ENCODE measurements around the gene PTCH1.

The PTCH1 gene

DNA sequence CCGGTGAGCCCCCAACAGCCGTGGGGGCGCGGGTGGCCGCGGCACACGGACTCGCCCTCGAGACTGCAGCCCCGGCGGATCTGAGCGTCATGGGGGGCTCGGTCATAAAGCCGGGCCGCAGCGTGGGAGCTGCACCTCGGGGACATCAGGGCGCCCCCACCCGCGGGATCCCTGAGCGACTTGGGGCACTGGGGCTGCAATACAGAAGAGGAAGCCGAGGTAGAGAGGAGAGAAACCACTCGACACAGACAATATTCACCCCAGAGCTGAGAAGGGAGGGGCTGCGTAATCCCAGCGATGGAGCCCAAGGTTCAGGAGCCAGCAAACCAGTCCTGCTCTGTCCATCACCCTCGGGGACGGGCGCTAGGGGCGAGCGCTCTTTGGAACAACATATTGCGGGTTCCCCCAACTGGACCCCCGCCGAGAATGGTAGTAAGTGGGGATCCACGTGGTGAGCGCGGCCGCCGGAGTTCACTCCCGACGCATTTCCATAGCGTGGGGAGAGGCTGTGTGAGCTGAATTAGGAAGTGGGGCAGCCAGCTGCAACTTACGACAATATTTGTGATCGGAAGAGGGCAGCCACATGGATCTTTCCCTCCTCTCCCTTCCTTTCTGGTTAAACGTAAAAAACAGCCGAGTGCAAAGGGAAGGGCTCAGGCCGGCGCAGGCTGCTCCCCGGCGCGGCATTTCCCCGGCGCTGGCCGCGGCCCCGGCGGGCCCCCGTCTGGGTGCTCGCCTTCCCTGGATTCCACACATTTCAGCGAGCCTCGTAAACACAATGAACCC, 9.9 kb downstream of the PTCH1 start:
- peak overlapping the region; percentile 27 for H2AK5ac ChIP-seq (ENCODE audit: low read length)
- peak overlapping the region; percentile 66 for H4K12ac ChIP-seq (ENCODE audit: low read depth, low read length)
- H3K4me3 ChIP-seq (ENCODE audit: low read depth, low read length): peak overlapping the region; percentile 95
- peak overlapping the region; percentile 86 for H2BK5ac ChIP-seq (ENCODE audit: low read depth, low read length, poor library complexity)
- peak overlapping the region; percentile 91 for H3K27ac ChIP-seq (ENCODE audit: low read depth, low read length)
- peak overlapping the region; percentile 48 for H3K23ac ChIP-seq (ENCODE audit: low read length)
- peak overlapping the region; percentile 74 for H3K4me2 ChIP-seq (ENCODE audit: low read length)
- H3K9me3 ChIP-seq (ENCODE audit: insufficient read depth, low read depth, low read length): no peaks in the 10 kb centered on the region
- DNase-seq: peak; percentile 48 to 71
- peak overlapping the region; percentile 74 for H3K18ac ChIP-seq (ENCODE audit: low read length)
- H3K36me3 ChIP-seq (ENCODE audit: control insufficient read depth in 1 of 2, insufficient read depth in 2 of 2, low read length in 2 of 2): peaks cover 3 to 4% of the 10 kb centered on the region in 2 experiments
- peak overlapping the region; percentile 76 for H3K14ac ChIP-seq (ENCODE audit: low read length)
- peak overlapping the region; percentile 47 for H4K8ac ChIP-seq (ENCODE audit: low read depth, low read length)
- H2BK120ac ChIP-seq (ENCODE audit: insufficient read depth, low read length, poor library complexity): peak overlapping the region; percentile 71
- peak overlapping the region; percentile 89 for H4K91ac ChIP-seq (ENCODE audit: low read depth, low read length)
- H3K9ac ChIP-seq (ENCODE audit: low read length): peak overlapping the region; percentile 96
- H3K27me3 ChIP-seq (ENCODE audit: insufficient read depth, low read length): no peaks in the 10 kb centered on the region
- H3K4ac ChIP-seq (ENCODE audit: low read depth, low read length): peak overlapping the region; percentile 81
- H2AFZ ChIP-seq (ENCODE audit: insufficient read depth, low read length, poor library complexity): peak overlapping the region; percentile 46
- peaks cover 3 to 5% of the 10 kb centered on the region in 2 experiments for H3K4me1 ChIP-seq (ENCODE audit: control insufficient read depth in 1 of 2, insufficient read depth in 2 of 2, low read length in 2 of 2)
- WGBS (ENCODE audit: extremely low coverage, insufficient coverage, insufficient read length): no CpG with 5 or more reads among the region's 60 CpGs
- H3K79me2 ChIP-seq (ENCODE audit: control insufficient read depth, insufficient read depth, low read length, poor library complexity): peaks cover 26% of the 10 kb centered on the region
- H3K79me1 ChIP-seq (ENCODE audit: low read length): peaks cover 37% of the 10 kb centered on the region
- peak overlapping the region; percentile 59 for H2BK12ac ChIP-seq (ENCODE audit: low read length)

- H3K36me3 ChIP-seq (ENCODE audit: control insufficient read depth in 1 of 2, insufficient read depth in 2 of 2, low read length in 2 of 2): peaks cover 4 to 5% of the 10 kb centered on the region in 2 experiments
- peaks cover 26% of the 10 kb centered on the region for H3K79me2 ChIP-seq (ENCODE audit: control insufficient read depth, insufficient read depth, low read length, poor library complexity)
- peak overlapping the region; percentile 71 for H2BK120ac ChIP-seq (ENCODE audit: insufficient read depth, low read length, poor library complexity)
- peak overlapping the region; percentile 46 for H2AFZ ChIP-seq (ENCODE audit: insufficient read depth, low read length, poor library complexity)
- peak overlapping the region; percentile 76 for H3K14ac ChIP-seq (ENCODE audit: low read length)
- H3K9me3 ChIP-seq (ENCODE audit: insufficient read depth, low read depth, low read length): no peaks in the 10 kb centered on the region
- peak overlapping the region; percentile 95 for H3K4me3 ChIP-seq (ENCODE audit: low read depth, low read length)
- peak overlapping the region; percentile 59 for H2BK12ac ChIP-seq (ENCODE audit: low read length)
- peak overlapping the region; percentile 47 for H4K8ac ChIP-seq (ENCODE audit: low read depth, low read length)
- H4K12ac ChIP-seq (ENCODE audit: low read depth, low read length): peak overlapping the region; percentile 74
- peak overlapping the region; percentile 81 for H3K4ac ChIP-seq (ENCODE audit: low read depth, low read length)
- H3K9ac ChIP-seq (ENCODE audit: low read length): peak overlapping the region; percentile 96
- H3K23ac ChIP-seq (ENCODE audit: low read length): no peak overlapping the region
- no peak overlapping the region for H2AK5ac ChIP-seq (ENCODE audit: low read length)
- peak in 1 of 2 donors; percentile 46 for DNase-seq
- no CpG with 5 or more reads among the region's 23 CpGs for WGBS (ENCODE audit: extremely low coverage, insufficient coverage, insufficient read length)
- H4K91ac ChIP-seq (ENCODE audit: low read depth, low read length): peak overlapping the region; percentile 89
- H3K4me1 ChIP-seq (ENCODE audit: control insufficient read depth in 1 of 2, insufficient read depth in 2 of 2, low read length in 2 of 2): peaks cover 4 to 6% of the 10 kb centered on the region in 2 experiments
- peak overlapping the region; percentile 74 for H3K18ac ChIP-seq (ENCODE audit: low read length)
- peak overlapping the region; percentile 86 for H2BK5ac ChIP-seq (ENCODE audit: low read depth, low read length, poor library complexity)
- H3K27me3 ChIP-seq (ENCODE audit: insufficient read depth, low read length): no peaks in the 10 kb centered on the region
- peaks cover 36% of the 10 kb centered on the region for H3K79me1 ChIP-seq (ENCODE audit: low read length)
- peak overlapping the region; percentile 91 for H3K27ac ChIP-seq (ENCODE audit: low read depth, low read length)
- H3K4me2 ChIP-seq (ENCODE audit: low read length): peak overlapping the region; percentile 74
These were observed 10.4 kb downstream of the PTCH1 start for GRCh38 chr9:95506428-95506677.

GRCh38 chr9:95505717-95506427, 10.9 kb downstream of the PTCH1 start:
- no CpG with 5 or more reads among the region's 81 CpGs for WGBS (ENCODE audit: extremely low coverage, insufficient coverage, insufficient read length)
- peak overlapping the region; percentile 71 for H2BK120ac ChIP-seq (ENCODE audit: insufficient read depth, low read length, poor library complexity)
- no peak overlapping the region for H2AK5ac ChIP-seq (ENCODE audit: low read length)
- no peaks in the 10 kb centered on the region for H3K27me3 ChIP-seq (ENCODE audit: insufficient read depth, low read length)
- peak overlapping the region; percentile 86 for H2BK5ac ChIP-seq (ENCODE audit: low read depth, low read length, poor library complexity)
- peak overlapping the region; percentile 96 for H3K9ac ChIP-seq (ENCODE audit: low read length)
- peak overlapping the region; percentile 76 for H3K14ac ChIP-seq (ENCODE audit: low read length)
- H4K12ac ChIP-seq (ENCODE audit: low read depth, low read length): peak overlapping the region; percentile 74
- peak overlapping the region; percentile 89 for H4K91ac ChIP-seq (ENCODE audit: low read depth, low read length)
- peak overlapping the region; percentile 74 for H3K4me2 ChIP-seq (ENCODE audit: low read length)
- H2BK12ac ChIP-seq (ENCODE audit: low read length): peak overlapping the region; percentile 43
- H3K4ac ChIP-seq (ENCODE audit: low read depth, low read length): peak overlapping the region; percentile 81
- H3K18ac ChIP-seq (ENCODE audit: low read length): peak overlapping the region; percentile 74
- peak overlapping the region; percentile 91 for H3K27ac ChIP-seq (ENCODE audit: low read depth, low read length)
- H3K9me3 ChIP-seq (ENCODE audit: insufficient read depth, low read depth, low read length): no peaks in the 10 kb centered on the region
- H3K4me3 ChIP-seq (ENCODE audit: low read depth, low read length): peak overlapping the region; percentile 95
- no peak overlapping the region for H3K23ac ChIP-seq (ENCODE audit: low read length)
- DNase-seq: peak in 1 of 2 donors; percentile 33
- peaks cover 4 to 6% of the 10 kb centered on the region in 2 experiments for H3K4me1 ChIP-seq (ENCODE audit: control insufficient read depth in 1 of 2, insufficient read depth in 2 of 2, low read length in 2 of 2)
- peak overlapping the region; percentile 46 for H2AFZ ChIP-seq (ENCODE audit: insufficient read depth, low read length, poor library complexity)
- H3K36me3 ChIP-seq (ENCODE audit: control insufficient read depth in 1 of 2, insufficient read depth in 2 of 2, low read length in 2 of 2): peaks cover 4 to 5% of the 10 kb centered on the region in 2 experiments
- peaks cover 33% of the 10 kb centered on the region for H3K79me1 ChIP-seq (ENCODE audit: low read length)
- peak overlapping the region; percentile 47 for H4K8ac ChIP-seq (ENCODE audit: low read depth, low read length)
- peaks cover 26% of the 10 kb centered on the region for H3K79me2 ChIP-seq (ENCODE audit: control insufficient read depth, insufficient read depth, low read length, poor library complexity)

DNA sequence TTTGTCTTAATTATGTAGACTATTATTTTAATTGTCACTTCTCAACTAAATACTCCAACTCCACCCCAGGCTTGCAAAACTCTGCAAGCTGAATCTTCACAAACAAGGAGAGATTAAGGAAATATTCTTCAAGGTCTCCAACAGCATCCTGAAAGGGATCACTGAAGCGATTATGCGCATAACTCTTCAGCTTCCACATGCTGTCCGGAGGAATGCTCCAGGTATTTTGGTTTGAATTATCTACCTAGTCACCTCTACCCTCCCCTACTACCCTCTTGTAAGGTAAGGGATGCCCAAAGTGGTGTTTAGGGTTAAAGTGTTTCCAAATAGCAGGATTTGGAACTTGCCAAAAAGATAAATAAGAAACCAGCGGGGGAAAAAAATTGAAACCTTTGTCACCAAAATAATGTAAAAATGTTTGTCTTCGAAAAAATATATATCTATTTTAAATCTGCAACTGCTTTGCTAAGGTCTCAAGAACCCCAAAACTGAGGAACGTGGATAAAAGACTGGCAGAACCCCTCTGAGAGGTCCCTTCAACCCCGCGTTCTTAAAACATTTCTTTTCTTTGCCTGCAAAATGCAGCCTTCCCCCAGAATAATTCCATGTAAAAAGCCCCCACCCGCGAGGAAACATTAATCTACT, 11.6 kb downstream of the PTCH1 start:
- H3K14ac ChIP-seq (ENCODE audit: low read length): no peak overlapping the region
- no peak overlapping the region for H3K18ac ChIP-seq (ENCODE audit: low read length)
- no peak overlapping the region for H3K27ac ChIP-seq (ENCODE audit: low read depth, low read length)
- H2AK5ac ChIP-seq (ENCODE audit: low read length): no peak overlapping the region
- peaks cover 31% of the 10 kb centered on the region for H3K79me1 ChIP-seq (ENCODE audit: low read length)
- H3K9ac ChIP-seq (ENCODE audit: low read length): no peak overlapping the region
- no peak overlapping the region for H2BK120ac ChIP-seq (ENCODE audit: insufficient read depth, low read length, poor library complexity)
- no peaks in the 10 kb centered on the region for H3K9me3 ChIP-seq (ENCODE audit: insufficient read depth, low read depth, low read length)
- H3K4me1 ChIP-seq (ENCODE audit: control insufficient read depth in 1 of 2, insufficient read depth in 2 of 2, low read length in 2 of 2): peaks cover 7 to 9% of the 10 kb centered on the region in 2 experiments
- WGBS (ENCODE audit: extremely low coverage, insufficient coverage, insufficient read length): no CpG with 5 or more reads among the region's 10 CpGs
- no peak overlapping the region for H4K12ac ChIP-seq (ENCODE audit: low read depth, low read length)
- DNase-seq: peak in 1 of 2 donors; percentile 11
- no peak overlapping the region for H3K4me3 ChIP-seq (ENCODE audit: low read depth, low read length)
- H2BK12ac ChIP-seq (ENCODE audit: low read length): no peak overlapping the region
- peak overlapping the region; percentile 25 for H2AFZ ChIP-seq (ENCODE audit: insufficient read depth, low read length, poor library complexity)
- no peaks in the 10 kb centered on the region for H3K27me3 ChIP-seq (ENCODE audit: insufficient read depth, low read length)
- H3K4ac ChIP-seq (ENCODE audit: low read depth, low read length): no peak overlapping the region
- H3K79me2 ChIP-seq (ENCODE audit: control insufficient read depth, insufficient read depth, low read length, poor library complexity): peaks cover 26% of the 10 kb centered on the region
- peaks cover 4 to 5% of the 10 kb centered on the region in 2 experiments for H3K36me3 ChIP-seq (ENCODE audit: control insufficient read depth in 1 of 2, insufficient read depth in 2 of 2, low read length in 2 of 2)
- H2BK5ac ChIP-seq (ENCODE audit: low read depth, low read length, poor library complexity): no peak overlapping the region
- no peak overlapping the region for H4K8ac ChIP-seq (ENCODE audit: low read depth, low read length)
- peak overlapping the region; percentile 74 for H3K4me2 ChIP-seq (ENCODE audit: low read length)
- no peak overlapping the region for H3K23ac ChIP-seq (ENCODE audit: low read length)
- no peak overlapping the region for H4K91ac ChIP-seq (ENCODE audit: low read depth, low read length)

Measured in trophoblast cell (in vitro differentiated cells and primary cell).